ENCODE data around the gene ITGB4. TPM values are rescaled to one million over a fixed set of nuclear protein-coding genes. Genes with fewer than 3 reads are reported as not detected.
A peak's percentile ranks its signal among the peaks of the same experiment; 100 is the strongest.

ITGB4 gene
- total RNA-seq, 1 donor from 2014 or later, result 34.7 TPM

GRCh38 chr17:75764417-75764710 is 43.1 kb downstream of the ITGB4 start:
- DNase-seq (no peak), ATAC-seq (no peak)
- Histone ChIP-seq H3K27me3 (ENCODE audit: low read depth) (no peaks in the 10 kb centered on the region), H3K4me1 (peaks cover 21% of the 10 kb centered on the region), H3K4me3 (peak overlapping the region; percentile 89), H3K9me3 (no peaks in the 10 kb centered on the region), H3K27ac (peak overlapping the region; percentile 93), H3K36me3 (peaks cover 7% of the 10 kb centered on the region)
- TF ChIP-seq CTCF (IDR thresholded peaks at IDR 0.05), result no peak
- intact Hi-C loops (cut with DNase I), result no loop called here

- peak; percentile 64 for TF ChIP-seq CTCF (IDR thresholded peaks at IDR 0.05)
- peak; percentile 92 to 93 for ATAC-seq
- peak; percentile 88 for DNase-seq
- H3K4me3 ChIP-seq, result peak within 1 kb of the TSS; percentile 89
- H3K27ac ChIP-seq, result peak within 1 kb of the TSS; percentile 93
- H3K27me3 ChIP-seq (ENCODE audit: low read depth), result no peaks in the 10 kb centered on the region
- intact Hi-C loops (cut with DNase I), result no loop called here
- H3K9me3 ChIP-seq, result no peaks in the 10 kb centered on the region
- peaks cover 21% of the 10 kb centered on the region for H3K4me1 ChIP-seq
- peaks cover 7% of the 10 kb centered on the region for H3K36me3 ChIP-seq
Measured at GRCh38 chr17:75764711-75765421, 43.6 kb downstream of the ITGB4 start, which contains the start of gene GALK1. Gene GALK1 (minus strand): TSS chr17:75765192. CDS start chr17:75765136, 56 bp downstream.

- no peak for TF ChIP-seq CTCF (IDR thresholded peaks at IDR 0.05)
- Histone ChIP-seq H3K27ac (peak overlapping the region; percentile 93), H3K4me1 (peaks cover 21% of the 10 kb centered on the region), H3K4me3 (no peak overlapping the region), H3K36me3 (peaks cover 7% of the 10 kb centered on the region), H3K9me3 (no peaks in the 10 kb centered on the region), H3K27me3 (ENCODE audit: low read depth) (no peaks in the 10 kb centered on the region)
- ATAC-seq (peak; percentile 46 to 48), DNase-seq (peak; percentile 65)
- intact Hi-C loops (cut with DNase I), result no loop called here
Measured at GRCh38 chr17:75765981-75766380, 44.7 kb downstream of the ITGB4 start.

- H3K27me3 ChIP-seq (ENCODE audit: low read depth), result no peaks in the 10 kb centered on the region
Measured at GRCh38 chr17:75767881-75768280, 46.6 kb downstream of the ITGB4 start.

GRCh38 chr17:75769536-75769935 is 48.3 kb downstream of the ITGB4 start:
- no peak overlapping the region for H3K4me3 ChIP-seq
- peaks cover 8% of the 10 kb centered on the region for H3K36me3 ChIP-seq
- H3K4me1 ChIP-seq, result peaks cover 7% of the 10 kb centered on the region
- H3K27ac ChIP-seq, result no peak overlapping the region
- H3K9me3 ChIP-seq, result no peaks in the 10 kb centered on the region
- intact Hi-C loops (cut with DNase I), result no loop called here
- ATAC-seq (peak in 1 of 2 donors; percentile 20), DNase-seq (peak; percentile 24)
- H3K27me3 ChIP-seq (ENCODE audit: low read depth), result no peaks in the 10 kb centered on the region
- TF ChIP-seq CTCF (IDR thresholded peaks at IDR 0.05), result no peak

More at GRCh38 chr17:75767881-75768280, 46.6 kb downstream of the ITGB4 start:
- TF ChIP-seq CTCF (IDR thresholded peaks at IDR 0.05), result no peak
- Histone ChIP-seq H3K4me1 (peaks cover 21% of the 10 kb centered on the region), H3K9me3 (no peaks in the 10 kb centered on the region), H3K36me3 (peaks cover 2% of the 10 kb centered on the region), H3K4me3 (no peak overlapping the region), H3K27ac (no peak overlapping the region)
- ATAC-seq, result no peak
- intact Hi-C loops (cut with DNase I), result no loop called here
- DNase-seq, result no peak
